ENCODE data around the gene GSTM2. TPM values are rescaled to one million over a fixed set of nuclear protein-coding genes. Genes with fewer than 3 reads are reported as not detected.

The GSTM2 gene
- total and polyA plus RNA-seq, 7 donors: 35.5 to 175 (median 61.8) TPM

GRCh38 chr1:109655615-109656519 lies 12.0 kb upstream of the GSTM2 start, which contains the start of gene GSTM4:
TSS of gene GSTM4 (plus strand) at chr1:109656099. CDS start at chr1:109656390, 291 bp downstream.
- Histone ChIP-seq H3K9me3 (no peaks in the 10 kb centered on the region), H3K27me3 (ENCODE audit: insufficient read depth in 3 of 3, low read length in 2 of 3) (no peaks in the 10 kb centered on the region), H3K4me3 (peak within 1 kb of the TSS; percentile 88), H3K4me1 (peaks cover 14% of the 10 kb centered on the region), H3K36me3 (ENCODE audit: insufficient read depth in 1 of 2, low read depth in 1 of 2) (peaks cover 0 to 35% of the 10 kb centered on the region in 2 donors), H3K27ac (peak within 1 kb of the TSS; percentile 97)
- intact Hi-C loops (cut with DNase I): no loop called here
- TF ChIP-seq CTCF (IDR thresholded peaks at IDR 0.05): no peak
- ATAC-seq (peak; percentile 95 to 98 (median 96)), DNase-seq (peak; percentile 89 to 95)
- 0 to 1% (median 1%) methylated on average over 54 of the region's 54 CpGs for WGBS, 3 donors

GRCh38 chr1:109657395-109657794 lies 10.5 kb upstream of the GSTM2 start:
- DNase-seq (no peak), ATAC-seq (no peak)
- peaks cover 0 to 50% of the 10 kb centered on the region in 2 donors for H3K36me3 ChIP-seq (ENCODE audit: insufficient read depth in 1 of 2, low read depth in 1 of 2)
- H3K27me3 ChIP-seq (ENCODE audit: insufficient read depth in 3 of 3, low read length in 2 of 3): no peaks in the 10 kb centered on the region
- WGBS, 3 donors: 86 to 92% (median 89%) methylated on average over 4 of the region's 4 CpGs
- no peaks in the 10 kb centered on the region for H3K9me3 ChIP-seq
- no peak for TF ChIP-seq CTCF (IDR thresholded peaks at IDR 0.05)
- H3K4me3 ChIP-seq: no peak overlapping the region
- H3K4me1 ChIP-seq: peaks cover 14% of the 10 kb centered on the region
- no peak overlapping the region for H3K27ac ChIP-seq
- intact Hi-C loops (cut with DNase I): no loop called here

- peaks cover 0 to 54% of the 10 kb centered on the region in 2 donors for H3K36me3 ChIP-seq (ENCODE audit: insufficient read depth in 1 of 2, low read depth in 1 of 2)
- ATAC-seq: no peak
- 66 to 77% (median 70%) methylated on average over 7 of the region's 7 CpGs for WGBS, 3 donors
Observed at GRCh38 chr1:109657970-109658369, 9.9 kb upstream of the GSTM2 start.

GRCh38 chr1:109658533-109659042 lies 9.3 kb upstream of the GSTM2 start:
- peak overlapping the region; percentile 30 for H3K27ac ChIP-seq
- intact Hi-C loops (cut with DNase I): no loop called here
- 27 to 38% (median 32%) methylated on average over 3 of the region's 3 CpGs for WGBS, 3 donors
- no peak for DNase-seq
- H3K4me1 ChIP-seq: peaks cover 17% of the 10 kb centered on the region
- H3K9me3 ChIP-seq: no peaks in the 10 kb centered on the region
- no peak overlapping the region for H3K4me3 ChIP-seq
- H3K36me3 ChIP-seq (ENCODE audit: insufficient read depth in 1 of 2, low read depth in 1 of 2): peaks cover 0 to 54% of the 10 kb centered on the region in 2 donors
- no peak for ATAC-seq
- no peaks in the 10 kb centered on the region for H3K27me3 ChIP-seq (ENCODE audit: insufficient read depth in 3 of 3, low read length in 2 of 3)
- TF ChIP-seq CTCF (IDR thresholded peaks at IDR 0.05): no peak

More at GRCh38 chr1:109657970-109658369, 9.9 kb upstream of the GSTM2 start:
- no peak for DNase-seq
- H3K4me1 ChIP-seq: peaks cover 14% of the 10 kb centered on the region
- no peaks in the 10 kb centered on the region for H3K9me3 ChIP-seq
- TF ChIP-seq CTCF (IDR thresholded peaks at IDR 0.05): no peak
- H3K27me3 ChIP-seq (ENCODE audit: insufficient read depth in 3 of 3, low read length in 2 of 3): no peaks in the 10 kb centered on the region
- H3K4me3 ChIP-seq: no peak overlapping the region
- intact Hi-C loops (cut with DNase I): no loop called here
- peak overlapping the region; percentile 30 for H3K27ac ChIP-seq

All from psoas muscle (tissue), 8 donors.